GM04504 (cell line): ENCODE data around the gene WIPF1.

Source experiments
- DNase-seq: peaks from one replicate; pipeline ENCODE4 v3.0.0-alpha.2; 2012; ENCODE audit warnings: low read depth

Gene WIPF1

GRCh38 chr2:174595116-174595809 lies 2.3 kb downstream of the WIPF1 start:
- no peak for DNase-seq

GRCh38 chr2:174594456-174594855 lies 3.1 kb downstream of the WIPF1 start:
- DNase-seq = no peak

DNA sequence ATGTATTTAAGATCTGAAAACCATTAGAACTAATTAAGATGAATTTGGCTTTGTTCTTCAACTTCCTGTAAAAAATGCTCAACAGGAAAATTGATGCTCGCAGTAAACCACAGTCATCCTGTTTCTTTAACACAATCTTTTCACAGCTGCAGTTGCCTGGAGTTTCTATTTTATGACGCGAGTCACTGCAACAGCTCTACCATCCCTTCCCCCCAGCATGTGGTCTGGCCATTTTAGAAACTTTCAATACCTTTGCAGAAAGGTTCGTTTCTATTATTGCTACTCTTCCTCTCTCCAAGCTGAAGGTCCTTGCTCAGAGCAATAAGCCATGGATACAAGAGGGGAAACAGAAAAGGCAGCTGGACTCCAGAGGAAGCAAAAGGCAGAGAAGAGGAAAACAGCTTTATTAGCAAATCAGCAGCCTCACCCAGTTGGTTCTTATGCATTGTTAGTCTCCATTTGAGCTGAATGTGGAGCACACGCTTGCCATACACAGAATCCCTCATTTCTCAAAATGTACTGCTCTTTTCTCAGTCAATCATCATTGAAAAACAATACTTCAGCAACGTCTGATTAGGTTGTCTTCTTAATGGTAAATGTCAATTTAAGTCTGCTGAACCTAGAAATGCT lies 3.9 kb downstream of the WIPF1 start:
- no peak for DNase-seq

GRCh38 chr2:174593041-174593440 lies 4.6 kb downstream of the WIPF1 start:
- no peak for DNase-seq

- DNase-seq = no peak
Observed at GRCh38 chr2:174591740-174592139, 5.9 kb downstream of the WIPF1 start.

- no peak for DNase-seq
Observed at GRCh38 chr2:174590928-174591648, 6.5 kb downstream of the WIPF1 start.

DNA sequence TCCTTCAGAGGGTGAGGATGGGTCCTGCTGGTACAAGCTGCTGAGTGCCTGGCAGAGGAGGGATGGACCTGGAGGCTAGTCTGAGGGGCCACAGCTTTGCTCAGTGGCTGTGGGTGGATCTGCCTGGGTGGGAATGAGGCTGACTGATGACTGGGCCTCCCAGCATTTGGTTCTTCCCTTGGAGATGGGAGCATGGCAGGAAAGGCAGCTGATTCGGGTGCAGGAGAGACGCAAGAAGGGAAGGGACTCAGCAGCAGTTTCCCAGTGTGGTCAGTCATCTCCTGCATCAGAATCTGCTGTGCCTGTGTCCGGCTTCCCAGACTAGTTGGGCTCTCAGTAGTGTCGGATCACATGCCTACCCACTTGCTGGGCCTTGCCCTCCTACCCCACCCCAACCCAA lies 7.3 kb downstream of the WIPF1 start:
- no peak for DNase-seq

- DNase-seq = no peak
Observed at GRCh38 chr2:174589334-174589733, 8.3 kb downstream of the WIPF1 start.

DNA sequence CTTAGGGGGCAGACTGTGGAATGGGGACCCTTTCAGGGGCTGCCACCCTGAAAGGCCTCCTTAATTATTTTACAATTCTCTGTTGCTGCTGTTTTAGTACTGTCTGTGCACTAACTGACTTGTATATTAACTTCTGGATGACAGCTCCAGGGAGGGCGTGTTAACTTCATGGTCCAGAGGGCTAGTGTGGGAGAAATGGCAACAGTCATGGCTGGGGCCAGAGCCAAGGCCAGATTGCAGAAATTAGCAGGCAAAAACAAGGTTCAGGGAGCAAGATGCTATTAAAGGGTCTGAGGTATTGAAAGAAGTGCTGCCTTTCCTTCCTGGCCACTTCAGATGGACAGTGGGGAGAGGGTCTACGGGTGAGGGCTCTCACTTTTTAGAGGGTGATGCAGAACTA lies 9.1 kb downstream of the WIPF1 start:
- no peak for DNase-seq

GRCh38 chr2:174587579-174587978 lies 10.0 kb downstream of the WIPF1 start:
- no peak for DNase-seq

DNA sequence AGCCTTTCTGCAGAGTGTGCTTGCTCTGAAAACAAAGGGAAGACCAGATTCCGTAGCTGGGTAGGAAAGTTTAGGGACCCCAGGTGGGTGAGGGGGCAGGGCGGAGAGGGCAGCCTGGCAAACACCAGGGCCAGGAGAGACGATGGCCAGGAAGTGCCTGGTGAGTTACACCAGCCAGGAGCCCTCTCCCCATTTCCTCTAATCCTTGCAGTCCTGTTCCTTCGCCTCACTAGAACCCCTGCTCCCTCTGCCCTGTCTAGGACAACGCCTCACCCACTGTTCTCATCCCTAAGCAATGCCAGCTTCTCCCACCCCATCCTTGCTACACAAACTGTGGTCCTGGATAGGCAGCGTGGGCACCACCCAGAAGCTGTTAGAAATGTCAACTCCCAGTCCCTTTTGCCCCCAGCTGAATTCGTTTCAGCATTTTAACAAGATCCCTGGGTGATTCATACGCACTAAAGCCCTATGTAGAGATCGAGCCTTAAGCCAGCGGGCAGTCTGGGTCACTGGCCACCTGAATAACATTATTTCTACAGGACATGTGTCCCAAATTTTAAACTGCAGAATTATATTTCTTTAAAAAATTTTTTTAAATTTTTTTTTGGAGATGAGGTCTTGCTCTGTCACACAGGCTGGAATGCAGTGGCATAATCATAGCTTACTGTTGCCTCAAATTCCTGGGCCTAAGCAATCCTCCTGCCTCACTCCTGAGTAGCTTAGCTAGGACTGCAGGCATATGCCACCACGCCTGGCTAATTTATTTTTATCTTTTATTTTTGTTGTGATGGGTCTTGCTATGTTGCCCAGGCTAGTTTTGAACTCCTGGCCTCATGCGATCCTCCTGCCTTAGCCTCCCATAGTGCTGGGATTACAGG lies 10.9 kb downstream of the WIPF1 start:
- DNase-seq = no peak

DNA sequence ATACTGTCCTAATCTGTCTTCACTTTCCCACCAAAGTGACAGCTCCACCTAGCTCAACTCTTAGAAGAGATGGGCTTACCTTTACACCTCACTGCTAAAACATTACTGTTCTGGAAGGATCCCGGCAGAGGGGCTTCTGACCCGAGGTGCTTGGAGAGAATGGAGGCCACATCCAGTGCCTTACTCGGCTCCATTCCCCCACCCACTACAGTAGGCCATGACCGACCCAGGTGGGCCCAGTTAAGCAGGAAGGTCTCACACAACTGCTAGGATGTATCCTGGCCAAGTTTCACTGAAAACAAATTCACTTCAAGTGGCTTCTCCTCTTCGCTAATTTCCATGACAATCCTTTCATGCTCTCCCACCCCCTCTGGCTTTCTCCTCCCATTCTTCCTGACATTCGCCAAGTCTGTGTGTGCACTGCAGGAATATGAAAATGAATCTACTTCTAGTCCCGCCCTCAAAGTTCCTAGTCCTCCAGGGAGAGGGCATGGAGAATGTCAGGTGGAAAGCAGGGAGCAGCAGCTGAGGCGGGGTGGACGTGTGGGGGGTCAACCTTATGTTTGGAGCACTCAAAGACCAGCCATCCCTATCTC lies 11.8 kb downstream of the WIPF1 start:
- DNase-seq = no peak

DNA sequence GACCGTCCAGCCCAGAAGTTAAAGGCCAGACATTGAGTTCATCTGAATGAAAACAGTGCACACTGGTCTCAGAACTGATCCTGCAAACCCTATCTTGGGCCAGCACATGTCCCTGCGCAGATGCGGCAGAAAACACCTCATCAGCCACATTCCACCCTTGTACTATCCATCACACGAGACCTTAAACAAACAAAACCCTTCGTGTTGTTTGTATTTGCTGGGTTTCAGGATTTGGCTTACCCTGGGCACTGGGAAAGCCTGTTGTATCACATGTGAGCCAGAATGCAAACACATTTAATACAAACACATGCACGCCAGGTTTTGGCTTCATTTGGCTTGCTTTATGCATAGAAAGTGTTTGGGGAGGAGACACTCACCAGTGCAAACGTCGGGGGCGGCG lies 12.5 kb downstream of the WIPF1 start:
- DNase-seq = no peak

DNA sequence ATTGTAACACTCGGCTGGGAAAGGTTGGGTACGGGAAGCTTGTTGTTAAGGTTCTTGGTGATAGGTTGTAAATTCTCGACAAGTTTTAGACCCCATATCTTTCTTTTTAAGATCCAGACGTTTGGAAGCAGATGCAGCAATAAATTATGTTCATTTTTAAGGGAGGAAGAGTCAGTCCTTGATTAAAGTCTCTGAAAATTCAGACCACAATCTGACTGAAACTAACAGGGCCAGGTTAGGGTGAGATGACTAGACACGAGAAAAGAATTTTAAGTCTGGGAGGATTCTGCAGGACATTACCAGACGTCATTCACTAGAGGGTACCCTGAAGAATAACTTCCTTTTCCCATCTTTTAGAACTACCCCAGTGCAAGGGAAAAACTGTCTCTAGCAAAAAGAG lies 16.1 kb downstream of the WIPF1 start:
- no peak for DNase-seq

DNA sequence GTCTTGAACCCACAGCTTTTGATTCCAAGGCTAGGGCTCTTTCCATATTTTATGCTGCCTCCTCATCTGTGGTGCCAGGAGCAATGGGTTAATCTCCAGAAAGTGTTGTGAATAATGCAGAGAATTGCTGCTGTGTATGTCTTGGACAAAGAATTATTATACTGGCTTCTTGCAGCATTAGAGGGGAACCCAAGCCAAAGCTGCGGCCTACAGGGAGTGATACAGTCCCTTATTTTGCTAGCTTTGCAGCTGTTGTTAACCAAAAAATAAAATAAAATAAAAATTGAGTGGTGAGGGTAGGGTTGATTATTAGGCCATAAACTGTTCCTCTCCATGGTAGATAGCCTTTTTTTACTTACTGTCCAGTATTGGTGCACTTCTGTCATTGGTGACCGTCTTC lies 16.7 kb downstream of the WIPF1 start:
- no peak for DNase-seq

- no peak for DNase-seq
Observed at GRCh38 chr2:174577967-174578589, 19.5 kb downstream of the WIPF1 start.

DNA sequence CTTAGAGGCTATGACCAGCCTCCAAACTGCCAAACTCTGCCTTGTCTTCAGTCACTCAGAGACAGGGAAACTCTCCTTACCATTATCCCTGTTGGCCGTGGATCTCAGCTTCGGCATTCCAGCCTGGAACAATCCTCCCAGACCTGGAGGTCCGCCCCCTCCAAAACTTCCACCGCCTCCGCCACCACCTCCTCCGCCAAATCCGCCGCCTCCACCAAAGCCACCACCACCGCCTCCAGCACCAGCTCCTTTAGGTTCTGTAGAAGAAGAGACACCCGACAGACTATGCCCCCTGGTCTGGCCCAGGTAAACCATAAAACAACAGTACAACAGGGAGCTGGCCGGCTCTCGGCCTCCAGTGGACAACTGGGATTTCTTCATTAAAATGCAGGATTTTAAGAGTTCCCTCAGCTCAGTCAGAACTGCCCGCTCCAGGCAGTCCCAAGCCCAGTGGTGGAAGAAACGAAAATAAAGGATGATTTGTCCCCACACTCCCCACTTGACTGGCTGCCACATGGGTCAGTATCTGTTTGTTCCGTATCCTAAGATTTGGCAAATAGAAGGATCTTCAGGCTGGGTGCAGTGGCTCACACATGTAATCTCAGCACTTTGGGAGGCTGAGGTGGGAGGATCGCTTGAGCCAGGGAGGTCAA lies 22.4 kb downstream of the WIPF1 start:
- DNase-seq = no peak

- DNase-seq = no peak
Observed at GRCh38 chr2:174574657-174575056, 22.9 kb downstream of the WIPF1 start.

DNA sequence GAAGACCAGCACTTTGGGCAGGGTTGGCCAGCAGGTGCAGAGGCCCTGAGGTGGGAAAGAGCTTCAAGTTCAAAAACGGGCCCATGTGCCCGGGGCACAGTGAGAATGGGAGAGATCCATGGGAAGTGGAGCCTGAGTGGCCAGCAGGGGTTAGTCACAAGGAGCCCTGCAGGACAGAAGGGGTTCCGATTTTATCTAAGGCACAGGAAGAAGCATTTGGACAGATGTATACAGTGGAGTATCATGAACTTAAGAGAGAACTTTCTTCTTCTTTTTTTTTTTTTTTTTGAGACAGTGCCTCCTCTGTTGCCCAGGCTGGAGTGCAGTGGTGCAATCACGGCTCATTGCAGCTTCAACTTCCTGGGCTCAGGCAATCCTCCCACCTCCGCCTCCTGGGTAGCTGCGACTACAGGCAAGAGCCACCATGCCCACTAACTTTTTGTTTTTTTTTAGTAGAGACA lies 24.0 kb downstream of the WIPF1 start:
- DNase-seq = no peak

GRCh38 chr2:174572556-174572955 lies 25.0 kb downstream of the WIPF1 start:
- no peak for DNase-seq
